Gastroesophageal sphincter (tissue), 4 donors: Measurements from ENCODE around the gene SF3A1. TPM values are rescaled to one million over a fixed set of nuclear protein-coding genes. Genes with fewer than 3 reads are reported as not detected.
"Not testable (repeated sequence)": the region's sequence is repeated elsewhere in the genome, so short reads cannot be mapped to it uniquely, and the experiment has no call there.

ENCODE experiments used
- ATAC-seq: fragments of 150-250 bp; one replicate; pipeline ENCODE4 v1.9.1; 2016; ENCODE audit warnings: mild to moderate bottlenecking, moderate library complexity
- H3K27ac ChIP-seq, 4 donors: fragments of 200-600 bp; sonication (generic) in 3 of 4; 1 replicate in 3 of 4; 2 replicates in 1 of 4; pipeline ENCODE4 v1.5.1; 2016 to 2019
- H3K27me3 ChIP-seq: fragments of 200-600 bp; sonication (generic); one replicate; pipeline ENCODE4 v1.5.1; 2019
- H3K36me3 ChIP-seq, 2 donors: fragments of 200-600 bp; sonication (generic); one replicate each; pipeline ENCODE4 v1.5.1; 2019; ENCODE audit warnings: control low read depth in 1 of 2
- H3K4me1 ChIP-seq, 3 donors: fragments of 200-600 bp; sonication (generic); 1 replicate in 2 of 3; 2 replicates in 1 of 3; pipeline ENCODE4 v1.5.1; 2016 to 2019; ENCODE audit warnings: control low read depth in 2 of 3
- H3K4me3 ChIP-seq, 2 donors: fragments of 200-600 bp; sonication (generic); one replicate each; pipeline ENCODE4 v1.5.1; 2019; ENCODE audit warnings: mild to moderate bottlenecking in 1 of 2, moderate library complexity in 1 of 2
- H3K9me3 ChIP-seq, 3 donors: fragments of 200-600 bp; sonication (generic); one replicate each; pipeline ENCODE4 v1.5.1; 2017 to 2019; ENCODE audit warnings: control low read depth in 2 of 3
- CTCF ChIP-seq, 4 experiments: fragments of 200-600 bp in 2 of 4; fragments of 450-650 bp in 2 of 4; sonication (generic) in 1 of 4; IDR thresholded peaks; one replicate each; pipeline ENCODE4 v1.5.1; 2017 to 2019; ENCODE audit warnings: antibody characterized with exemption in 4 of 4, mild to moderate bottlenecking in 2 of 4, moderate library complexity in 2 of 4
- EP300 ChIP-seq: sonication (generic); formaldehyde crosslinking; IDR thresholded peaks from one replicate; pipeline ENCODE4 v1.6.1; 2017; ENCODE audit warnings: antibody characterized with exemption, mild to moderate bottlenecking
- POLR2A ChIP-seq, 2 donors: fragments of 450-650 bp; IDR thresholded peaks; one replicate each; pipeline ENCODE4 v1.6.1; 2017; ENCODE audit warnings: antibody characterized with exemption in 2 of 2, mild to moderate bottlenecking in 2 of 2, moderate library complexity in 1 of 2
- POLR2AphosphoS5 ChIP-seq: sonication (generic); formaldehyde crosslinking; IDR thresholded peaks from one replicate; pipeline ENCODE4 v1.6.1; 2017; ENCODE audit warnings: antibody characterized with exemption
- WGBS, 2 donors: methylation state at CpG; one replicate each; pipeline ENCODE4 v1.1.5; 2018; ENCODE audit warnings: low coverage in 1 of 2; 5-methylcytosine and 5-hydroxymethylcytosine counted together
- total RNA-seq, 4 donors: library from RNA; depleted of rRNA; stranded (reverse); fragments of >200 nt; gene quantifications; one replicate each; pipeline ENCODE4 v1.1.0, GENCODE V29; 2016

SF3A1 gene
- total RNA-seq, 4 donors from 2014 or later, result 46.1 to 80.8 (median 63.7) TPM

- Histone ChIP-seq H3K9me3 (no peaks in the 10 kb centered on the region), H3K27me3 (no peaks in the 10 kb centered on the region), H3K36me3 (peaks cover 0 to 23% of the 10 kb centered on the region in 2 donors), H3K27ac (no peak overlapping the region), H3K4me1 (peaks cover 0 to 31% (median 9%) of the 10 kb centered on the region in 3 donors), H3K4me3 (no peak overlapping the region)
- WGBS, 2 donors, result 31 to 70% methylated on average over 2 to 5 of the region's 5 CpGs
- no peak for ATAC-seq
- TF ChIP-seq CTCF (IDR thresholded peaks at IDR 0.05) (no peak), POLR2A (IDR thresholded peaks at IDR 0.05) (no peak), POLR2AphosphoS5 (no peak), EP300 (no peak)
Observed at GRCh38 chr22:30402028-30402765, 45.5 kb upstream of the SF3A1 start.

GRCh38 chr22:30401024-30401423 is 44.3 kb upstream of the SF3A1 start:
- not testable (repeated sequence) for H3K9me3 ChIP-seq, H3K27me3 ChIP-seq, ATAC-seq, H3K4me3 ChIP-seq, H3K27ac ChIP-seq
- H3K36me3 ChIP-seq, result peaks cover 0 to 11% of the 10 kb centered on the region in 2 donors
- 85 to 92% methylated on average over 2 to 3 of the region's 3 CpGs for WGBS, 2 donors
- H3K4me1 ChIP-seq, result peaks cover 0 to 43% (median 13%) of the 10 kb centered on the region in 3 donors

- ATAC-seq, result no peak
- Histone ChIP-seq H3K36me3 (peaks cover 0 to 3% of the 10 kb centered on the region in 2 donors), H3K4me1 (peaks cover 0 to 45% (median 13%) of the 10 kb centered on the region in 3 donors), H3K27me3 (no peaks in the 10 kb centered on the region), H3K4me3 (no peak overlapping the region), H3K27ac (no peak overlapping the region), H3K9me3 (no peaks in the 10 kb centered on the region)
- WGBS, 2 donors, result 50 to 63% methylated on average over 1 of the region's 1 CpG
- TF ChIP-seq CTCF (IDR thresholded peaks at IDR 0.05), result no peak
- TF ChIP-seq POLR2A (IDR thresholded peaks at IDR 0.05), result no peak
- TF ChIP-seq EP300, result no peak
Observed at GRCh38 chr22:30400159-30400558, 43.5 kb upstream of the SF3A1 start.

GRCh38 chr22:30399718-30400117 is 43.0 kb upstream of the SF3A1 start:
- 76% methylated on average over 4 of the region's 5 CpGs; no CpG with 5 or more reads in 1 of the 2 donors for WGBS, 2 donors
- Histone ChIP-seq H3K4me3 (no peak overlapping the region), H3K4me1 (peaks cover 0 to 45% (median 13%) of the 10 kb centered on the region in 3 donors), H3K9me3 (no peaks in the 10 kb centered on the region), H3K27ac (no peak overlapping the region), H3K36me3 (no peaks in the 10 kb centered on the region), H3K27me3 (no peaks in the 10 kb centered on the region)
- TF ChIP-seq EP300, result no peak
- TF ChIP-seq CTCF (IDR thresholded peaks at IDR 0.05), result no peak
- no peak for TF ChIP-seq POLR2A (IDR thresholded peaks at IDR 0.05)
- TF ChIP-seq POLR2AphosphoS5, result no peak
- ATAC-seq, result no peak

GRCh38 chr22:30398685-30399680 is 42.3 kb upstream of the SF3A1 start:
- peaks cover 0 to 45% (median 13%) of the 10 kb centered on the region in 3 donors for H3K4me1 ChIP-seq
- TF ChIP-seq CTCF (IDR thresholded peaks at IDR 0.05), result no peak
- TF ChIP-seq EP300, result no peak
- no peak for TF ChIP-seq POLR2AphosphoS5
- TF ChIP-seq POLR2A (IDR thresholded peaks at IDR 0.05), result no peak
- H3K9me3 ChIP-seq, result no peaks in the 10 kb centered on the region
- no peak for ATAC-seq
- WGBS, 2 donors, result 59 to 69% methylated on average over 7 to 21 of the region's 25 CpGs
- H3K36me3 ChIP-seq, result no peaks in the 10 kb centered on the region
- H3K27me3 ChIP-seq, result no peaks in the 10 kb centered on the region
- H3K4me3 ChIP-seq, result peak overlapping the region in 1 of 2 donors; percentile 84
- H3K27ac ChIP-seq, result peak overlapping the region in 2 of 4 donors; percentile 75 to 78
